NCI-H1436 (cell line): ENCODE results near the gene CRX.
"Not testable (repeated sequence)": the region's sequence is repeated elsewhere in the genome, so short reads cannot be mapped to it uniquely, and the experiment has no call there.

Experiments used
- DNase-seq: peaks from one replicate; lab custom pipeline; 2025; lab: John Stamatoyannopoulos, UW

Gene CRX

GRCh38 chr19:47821460-47822020, at the start of gene CRX:
Gene CRX, plus strand, starts transcription at chr19:47821937. Its CDS starts 12,507 bp downstream, at chr19:47834444.
- no peak for DNase-seq

- peak; percentile 94 for DNase-seq
Observed at GRCh38 chr19:47776568-47776967, 45.2 kb upstream of the CRX start.

GRCh38 chr19:47777245-47778048, 44.3 kb upstream of the CRX start:
- not testable (repeated sequence) for DNase-seq

DNA sequence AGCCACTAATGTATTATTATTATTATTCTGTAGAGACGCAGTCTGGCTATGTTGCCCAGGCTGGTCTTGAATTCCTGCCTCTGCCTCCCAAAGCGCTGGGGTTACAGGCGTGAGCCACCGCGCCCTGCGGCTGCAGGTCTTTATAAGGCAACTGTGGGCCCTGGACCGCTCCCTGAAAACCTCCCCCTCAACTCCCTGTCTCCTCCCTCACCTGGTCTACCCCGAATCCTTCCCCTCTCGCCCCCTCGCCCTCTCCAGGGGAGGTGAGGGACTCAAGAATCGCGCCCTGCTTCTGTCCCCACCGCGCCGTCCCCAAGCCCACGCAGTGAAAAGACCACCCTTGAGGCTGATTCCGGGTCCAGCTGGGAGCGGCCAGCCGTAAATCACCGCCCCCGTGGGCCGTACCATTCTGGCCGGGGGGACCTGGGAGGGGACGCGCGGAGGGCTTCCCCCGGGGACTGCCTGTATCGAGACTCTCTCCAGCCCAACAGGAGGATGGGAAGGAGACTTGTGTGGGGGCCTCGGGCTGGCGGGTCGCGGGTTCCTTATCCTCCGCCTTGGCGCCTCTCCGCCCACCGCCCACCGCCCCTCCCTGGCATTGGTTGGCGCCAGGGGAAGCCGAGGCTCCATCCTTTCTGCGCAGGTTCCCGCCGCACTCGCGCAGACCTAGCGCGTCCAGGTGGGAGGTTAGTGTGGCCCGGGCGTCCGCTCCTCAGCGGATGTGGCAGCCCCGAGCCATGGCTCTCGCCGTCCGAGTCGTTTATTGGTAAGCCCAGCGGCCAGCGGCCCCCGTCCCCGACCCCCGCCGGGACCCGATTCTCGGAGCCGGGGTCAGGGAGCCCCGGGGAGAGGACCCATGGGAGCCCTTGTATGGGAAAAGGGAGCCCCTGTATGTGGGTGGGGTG, 43.4 kb upstream of the CRX start, which contains the start of gene SELENOW:
Gene SELENOW (plus strand): TSS at position 655 of the 905 bp plus-strand sequence. CDS start 83 bp downstream, at position 738.
- DNase-seq = peak; percentile 94

- DNase-seq = peak; percentile 6
Observed at GRCh38 chr19:47778954-47779351, 42.8 kb upstream of the CRX start.

DNA sequence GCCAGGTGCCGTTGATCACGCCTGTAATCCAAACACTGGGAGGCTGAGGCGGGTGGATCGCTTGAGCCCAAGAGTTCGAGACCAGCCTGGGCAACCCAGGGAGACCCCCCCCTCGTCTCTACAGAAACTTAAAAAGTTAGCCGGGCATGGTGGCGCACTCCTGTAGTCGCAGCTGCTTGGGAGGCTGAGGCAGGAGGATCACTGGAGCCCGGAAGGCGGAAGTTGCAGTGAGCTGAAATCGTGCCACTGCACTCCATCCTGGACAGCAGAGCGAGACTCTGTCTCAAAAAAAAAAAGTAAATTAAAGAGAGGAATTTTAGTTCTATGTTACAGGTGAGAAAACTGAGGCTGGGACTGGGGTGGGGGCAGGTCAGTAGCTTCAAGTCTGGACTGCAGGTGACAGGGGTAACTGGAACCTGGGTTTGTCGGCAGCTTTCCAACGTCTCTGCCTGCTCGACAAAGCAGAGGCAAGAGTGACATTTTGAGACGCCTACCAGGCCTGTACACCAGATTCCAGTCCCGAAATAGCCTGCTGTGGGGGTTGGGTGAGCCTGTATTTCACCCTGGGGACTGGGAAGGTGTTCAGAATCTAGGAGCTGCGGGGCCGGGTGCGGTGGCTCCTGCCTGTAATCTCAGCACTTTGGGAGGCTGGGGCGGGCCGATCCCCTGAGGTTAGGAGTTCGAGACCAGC, 42.1 kb upstream of the CRX start:
- peak; percentile 14 for DNase-seq

DNA sequence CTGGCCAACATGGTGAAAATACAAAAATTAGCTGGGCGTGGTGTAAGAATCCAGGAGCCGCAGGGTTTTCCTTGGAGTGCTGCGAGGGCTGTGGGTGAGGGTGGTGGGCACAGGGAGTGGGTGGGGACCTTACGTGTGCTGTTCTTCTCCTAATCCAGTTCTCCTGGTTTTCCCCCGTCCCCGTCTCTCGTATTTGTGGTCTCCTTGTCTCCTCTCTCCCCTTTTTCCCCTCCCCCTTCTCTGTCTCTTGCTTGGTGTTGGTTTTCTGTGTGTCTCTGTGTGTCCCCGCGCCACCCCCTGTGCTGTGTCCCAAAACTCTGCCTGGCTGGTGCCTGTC, 41.6 kb upstream of the CRX start:
- no peak for DNase-seq

- DNase-seq = no peak
Observed at GRCh38 chr19:47781590-47782262, 40.0 kb upstream of the CRX start.

DNA sequence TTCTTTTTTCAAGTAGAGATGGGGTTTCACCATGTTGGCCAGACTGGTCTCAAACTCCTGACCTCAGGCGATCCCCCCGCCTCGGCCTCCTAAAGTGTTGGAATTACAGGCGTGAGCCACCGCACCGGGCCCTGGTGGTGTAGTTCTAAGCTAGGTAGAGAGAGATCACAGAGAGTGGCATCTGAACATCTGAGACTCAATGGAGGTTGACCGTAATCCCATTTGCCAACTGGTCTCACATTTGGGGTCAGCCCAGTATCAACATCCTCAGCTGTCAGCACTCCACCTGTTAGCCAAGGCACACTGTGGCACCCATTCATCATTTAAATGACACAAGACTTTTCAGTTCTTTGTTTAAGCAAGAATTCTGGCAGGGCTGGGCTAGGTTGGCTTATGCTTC, 35.2 kb upstream of the CRX start:
- DNase-seq = no peak

- DNase-seq = not testable (repeated sequence)
Observed at GRCh38 chr19:47787307-47787706, 34.4 kb upstream of the CRX start.

DNA sequence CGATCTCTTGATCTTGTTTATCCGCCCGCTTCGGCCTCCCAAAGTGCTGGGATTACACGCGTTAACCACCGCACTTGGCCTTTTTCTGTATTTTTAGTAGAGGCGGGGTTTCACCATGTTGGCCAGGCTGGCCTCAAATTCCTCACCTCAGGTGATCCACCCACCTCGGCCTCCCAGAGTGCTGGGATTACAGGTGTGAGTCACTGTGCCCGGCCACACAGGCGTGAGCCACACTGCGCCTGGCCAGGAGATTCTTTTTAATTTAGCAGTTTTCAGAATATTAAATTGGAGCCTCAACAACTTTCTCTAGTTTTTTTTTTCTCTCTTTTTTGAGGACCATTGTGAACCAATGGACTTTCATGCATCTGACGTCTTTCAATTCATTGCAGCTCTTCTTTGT, 31.9 kb upstream of the CRX start:
- not testable (repeated sequence) for DNase-seq

DNA sequence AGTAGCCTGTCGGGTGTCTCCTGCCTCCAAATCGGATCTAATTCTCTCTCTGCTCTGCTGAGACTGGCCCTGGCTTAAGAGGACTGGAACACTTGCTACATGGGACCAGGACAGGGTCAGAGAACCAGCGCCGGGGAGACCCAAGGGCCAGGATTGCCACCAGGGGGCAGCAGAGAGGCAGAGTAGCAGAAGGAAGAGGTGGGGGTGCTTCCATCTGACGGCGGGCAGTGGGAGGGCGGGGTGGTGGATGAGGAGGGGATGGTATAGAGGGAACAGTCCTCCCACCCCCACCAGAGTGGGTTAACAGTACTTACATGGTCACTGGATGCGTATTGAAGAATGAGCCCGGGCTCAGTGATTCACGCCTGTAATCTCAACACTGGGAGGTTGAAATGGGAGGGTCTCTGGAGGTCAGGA, 31.3 kb upstream of the CRX start:
- peak; percentile 80 for DNase-seq

- DNase-seq = no peak
Observed at GRCh38 chr19:47792616-47793015, 29.1 kb upstream of the CRX start.

- DNase-seq = no peak
Observed at GRCh38 chr19:47794526-47794925, 27.2 kb upstream of the CRX start.

GRCh38 chr19:47796785-47797184, 25.0 kb upstream of the CRX start:
- DNase-seq = no peak

- DNase-seq = no peak
Observed at GRCh38 chr19:47797996-47798903, 23.5 kb upstream of the CRX start.

- DNase-seq = no peak
Observed at GRCh38 chr19:47798904-47799266, 22.9 kb upstream of the CRX start.

DNA sequence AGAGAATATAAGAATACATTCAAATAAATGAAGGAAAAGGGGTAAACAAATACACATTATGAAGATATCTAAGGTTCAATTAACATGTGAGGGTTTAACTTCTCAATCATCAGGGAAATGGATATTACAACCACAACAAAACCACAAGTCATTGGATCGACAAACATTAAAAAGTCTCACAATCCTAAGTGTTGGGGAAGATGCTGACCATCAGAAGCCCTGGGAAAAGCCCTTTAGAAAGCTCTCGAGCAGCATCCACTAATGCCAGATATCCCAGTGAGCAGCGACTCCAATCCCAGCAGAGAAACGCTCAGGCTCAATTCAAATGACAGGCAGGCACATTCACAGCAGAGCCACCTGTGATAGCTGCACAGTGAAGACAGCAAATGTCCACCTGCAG, 20.5 kb upstream of the CRX start:
- DNase-seq = no peak

DNA sequence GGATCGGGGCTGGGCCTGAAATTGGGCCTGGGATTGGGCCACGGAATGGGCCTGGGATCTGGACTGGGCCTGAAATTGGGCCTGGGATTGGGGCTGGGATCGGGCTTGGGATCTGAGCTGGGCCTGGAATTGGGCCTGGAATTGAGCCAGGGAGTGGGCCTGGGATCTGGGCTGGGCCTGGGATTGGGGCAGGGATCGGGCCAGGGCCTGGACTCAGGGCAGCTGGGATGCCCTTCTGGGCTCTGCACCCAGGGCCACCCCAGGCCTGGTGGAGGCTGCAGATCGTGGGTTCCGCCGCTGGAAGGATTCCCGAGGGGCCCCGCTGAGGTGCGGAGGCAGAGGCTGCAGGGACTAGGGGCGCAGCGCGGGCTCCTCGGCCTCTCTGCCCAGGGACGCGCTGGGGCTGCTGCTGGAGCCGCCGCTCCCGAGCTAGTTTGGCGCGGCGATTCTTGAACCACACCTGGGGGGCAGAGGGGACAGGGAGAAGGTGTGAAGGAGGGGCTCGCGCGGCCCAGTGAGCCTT, 19.2 kb upstream of the CRX start:
- DNase-seq = no peak

DNA sequence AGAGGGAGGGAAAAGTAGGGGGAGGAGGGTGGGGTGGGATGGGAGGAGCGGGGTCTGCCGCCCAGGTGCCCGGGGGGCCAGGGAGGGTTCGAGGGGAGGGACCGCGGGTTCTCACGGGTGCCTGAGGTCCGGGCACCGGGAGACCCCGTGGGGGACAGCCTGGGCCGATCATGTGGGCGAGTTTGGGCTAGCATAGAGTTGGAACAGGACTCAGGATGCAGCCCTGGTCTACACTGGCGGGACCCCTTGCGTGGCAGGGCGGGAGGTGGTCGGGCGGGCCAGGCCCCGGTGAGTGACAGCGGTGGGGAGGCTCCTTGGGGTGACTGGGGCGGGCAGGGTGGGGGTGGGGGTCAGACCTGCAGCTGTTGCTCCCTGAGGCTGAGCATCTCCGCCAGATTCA, 18.6 kb upstream of the CRX start:
- DNase-seq = not testable (repeated sequence)
